GM21381 (cell line): ENCODE measurements around the gene SH3RF3.

Experiments used
- ATAC-seq: cut with Tn5 transposase; IDR thresholded peaks from one replicate; pipeline ENCODE4 v1.9.1; 2021; ENCODE audit warnings: mild to moderate bottlenecking, moderate library complexity; ENCODE audit not compliant: unreplicated experiment

The SH3RF3 gene

GRCh38 chr2:109481599-109481998 lies 352.6 kb downstream of the SH3RF3 start:
- no peak for ATAC-seq

GRCh38 chr2:109482361-109482861 lies 353.4 kb downstream of the SH3RF3 start:
- ATAC-seq = no peak

- ATAC-seq = no peak
These were observed 357.9 kb downstream of the SH3RF3 start for GRCh38 chr2:109486711-109487535.

GRCh38 chr2:109487536-109487869 lies 358.5 kb downstream of the SH3RF3 start:
- ATAC-seq = no peak

GRCh38 chr2:109487871-109488655 lies 359.1 kb downstream of the SH3RF3 start:
- ATAC-seq = no peak

GRCh38 chr2:109489296-109489695 lies 360.3 kb downstream of the SH3RF3 start:
- no peak for ATAC-seq

- ATAC-seq = no peak
These were observed 364.4 kb downstream of the SH3RF3 start for GRCh38 chr2:109493176-109493935.

- no peak for ATAC-seq
These were observed 365.3 kb downstream of the SH3RF3 start for GRCh38 chr2:109494351-109494750.

GRCh38 chr2:109497463-109497862 lies 368.5 kb downstream of the SH3RF3 start:
- no peak for ATAC-seq

- ATAC-seq = no peak
These were observed 369.2 kb downstream of the SH3RF3 start for GRCh38 chr2:109497911-109498870.

- ATAC-seq = no peak
These were observed 369.9 kb downstream of the SH3RF3 start for GRCh38 chr2:109498906-109499305.

- ATAC-seq = no peak
These were observed 370.6 kb downstream of the SH3RF3 start for GRCh38 chr2:109499566-109499965.

- no peak for ATAC-seq
These were observed 371.9 kb downstream of the SH3RF3 start for GRCh38 chr2:109500910-109501309.

- no peak for ATAC-seq
These were observed 372.5 kb downstream of the SH3RF3 start for GRCh38 chr2:109501461-109501860.

- ATAC-seq = no peak
These were observed 374.2 kb downstream of the SH3RF3 start for GRCh38 chr2:109503191-109503590.

- no peak for ATAC-seq
These were observed 378.2 kb downstream of the SH3RF3 start for GRCh38 chr2:109507217-109507616.

GRCh38 chr2:109507828-109508227 lies 378.8 kb downstream of the SH3RF3 start:
- no peak for ATAC-seq

GRCh38 chr2:109508556-109508955 lies 379.6 kb downstream of the SH3RF3 start:
- ATAC-seq = no peak

GRCh38 chr2:109510136-109511028 lies 381.4 kb downstream of the SH3RF3 start:
- ATAC-seq = no peak
